HG02763 (cell line): ENCODE data around the gene SH3RF1.

Experiments
- ATAC-seq: cut with Tn5 transposase; IDR thresholded peaks from one replicate; pipeline ENCODE4 v1.9.1; 2021; ENCODE audit warnings: mild to moderate bottlenecking, moderate library complexity; ENCODE audit not compliant: unreplicated experiment

Gene SH3RF1

DNA sequence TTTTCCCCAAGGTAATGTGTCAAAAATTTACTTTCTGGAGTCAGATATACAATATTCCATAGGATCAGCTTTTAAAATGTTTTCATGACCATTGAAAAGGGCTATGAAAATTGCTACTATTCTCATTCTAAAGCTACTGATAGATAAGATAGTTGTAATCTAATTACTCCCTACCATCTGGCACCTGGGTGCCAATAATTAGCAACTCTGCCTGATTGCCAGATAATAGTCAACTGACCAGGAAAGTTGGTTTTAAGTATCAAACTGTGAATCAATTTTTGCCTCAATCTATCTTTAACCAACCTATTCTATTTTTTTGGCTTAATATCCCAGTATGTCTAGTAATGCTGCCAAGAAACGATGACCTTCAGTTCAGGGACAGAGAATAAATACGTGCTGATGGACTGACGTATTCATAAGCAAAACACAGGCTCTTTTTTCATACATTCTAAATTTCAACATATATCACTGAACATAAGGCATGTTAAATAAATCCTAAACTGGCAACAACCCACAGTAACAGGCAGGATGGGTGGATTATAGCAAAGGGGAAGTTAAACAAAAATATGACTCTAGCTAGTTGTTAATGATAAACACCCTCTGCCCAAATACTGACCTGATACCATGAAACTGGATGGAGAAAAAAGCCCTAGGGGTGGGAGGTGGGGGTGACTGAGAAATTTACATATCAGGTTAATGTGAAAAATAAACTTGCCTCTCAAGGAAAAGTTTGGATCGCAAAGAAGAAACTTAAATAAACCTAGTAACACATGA, 18.2 kb downstream of the SH3RF1 start:
- no peak for ATAC-seq

DNA sequence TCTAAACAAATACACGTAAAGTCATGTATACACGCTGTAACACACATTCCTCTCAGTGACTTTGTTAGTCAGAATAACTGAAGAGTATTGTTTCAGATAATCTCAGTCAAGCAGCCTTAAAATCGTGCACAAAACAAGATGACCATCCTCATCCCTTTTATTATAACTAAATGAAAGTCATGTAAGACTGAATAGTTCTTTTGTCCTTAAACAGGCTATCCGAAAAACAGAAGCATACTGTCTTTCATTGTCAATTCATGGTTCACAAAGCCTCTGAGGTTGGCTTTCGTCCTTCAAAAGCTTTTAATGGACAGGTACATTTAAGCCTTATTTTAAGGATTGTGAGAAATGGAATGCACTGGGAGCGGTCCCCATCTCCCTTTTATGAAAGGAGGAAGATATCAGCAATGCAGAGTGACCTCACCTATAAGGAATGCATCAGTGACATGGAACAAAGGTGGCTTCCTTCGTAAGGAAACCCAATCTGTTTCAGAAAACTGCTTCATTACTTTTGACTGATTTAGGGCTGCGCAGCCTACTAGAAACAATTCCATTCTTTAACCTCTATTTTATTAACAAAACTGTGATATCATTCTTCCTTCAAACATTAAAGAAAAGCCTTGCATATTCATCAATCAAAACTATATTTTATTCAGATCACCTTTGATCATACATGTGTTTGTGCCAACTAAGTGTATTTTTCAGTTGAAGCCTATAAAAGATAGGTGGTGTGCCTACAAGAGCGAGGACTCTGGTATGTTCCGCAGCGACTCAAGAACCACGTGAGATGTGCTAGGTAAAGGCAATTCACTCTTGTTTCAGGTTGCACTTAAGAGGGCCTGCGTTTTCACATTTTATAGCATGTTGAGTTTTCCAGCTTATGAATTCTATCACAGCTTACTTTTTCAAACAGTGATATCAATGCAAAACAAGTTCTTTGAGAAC, 19.2 kb downstream of the SH3RF1 start:
- no peak for ATAC-seq

- no peak for ATAC-seq
These were observed 20.0 kb downstream of the SH3RF1 start for GRCh38 chr4:169250796-169251195.

- no peak for ATAC-seq
These were observed 20.8 kb downstream of the SH3RF1 start for GRCh38 chr4:169249999-169250398.

- ATAC-seq, result no peak
These were observed 21.4 kb downstream of the SH3RF1 start for GRCh38 chr4:169249214-169249973.

GRCh38 chr4:169248645-169249044, 22.1 kb downstream of the SH3RF1 start:
- ATAC-seq, result no peak

GRCh38 chr4:169246957-169247396, 23.8 kb downstream of the SH3RF1 start:
- ATAC-seq, result no peak

GRCh38 chr4:169246279-169246678, 24.5 kb downstream of the SH3RF1 start:
- no peak for ATAC-seq

DNA sequence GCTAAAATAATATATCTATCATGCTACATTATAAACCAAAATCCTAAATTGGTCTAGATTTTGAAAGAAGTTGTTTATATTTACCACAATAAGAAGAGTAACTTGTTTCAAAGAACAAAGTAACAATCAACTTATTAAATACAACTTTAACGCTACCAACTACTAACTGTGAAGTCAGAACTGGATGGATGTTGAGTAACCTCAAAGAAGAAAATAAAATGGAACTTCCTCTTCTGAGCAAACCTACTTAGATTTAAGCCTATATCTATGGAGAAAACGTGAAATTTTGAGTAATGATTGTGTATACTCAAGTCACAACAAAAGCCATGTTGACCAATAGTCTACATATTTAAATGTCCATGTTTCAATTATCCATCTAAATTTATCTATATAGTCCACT, 25.7 kb downstream of the SH3RF1 start:
- ATAC-seq, result no peak

DNA sequence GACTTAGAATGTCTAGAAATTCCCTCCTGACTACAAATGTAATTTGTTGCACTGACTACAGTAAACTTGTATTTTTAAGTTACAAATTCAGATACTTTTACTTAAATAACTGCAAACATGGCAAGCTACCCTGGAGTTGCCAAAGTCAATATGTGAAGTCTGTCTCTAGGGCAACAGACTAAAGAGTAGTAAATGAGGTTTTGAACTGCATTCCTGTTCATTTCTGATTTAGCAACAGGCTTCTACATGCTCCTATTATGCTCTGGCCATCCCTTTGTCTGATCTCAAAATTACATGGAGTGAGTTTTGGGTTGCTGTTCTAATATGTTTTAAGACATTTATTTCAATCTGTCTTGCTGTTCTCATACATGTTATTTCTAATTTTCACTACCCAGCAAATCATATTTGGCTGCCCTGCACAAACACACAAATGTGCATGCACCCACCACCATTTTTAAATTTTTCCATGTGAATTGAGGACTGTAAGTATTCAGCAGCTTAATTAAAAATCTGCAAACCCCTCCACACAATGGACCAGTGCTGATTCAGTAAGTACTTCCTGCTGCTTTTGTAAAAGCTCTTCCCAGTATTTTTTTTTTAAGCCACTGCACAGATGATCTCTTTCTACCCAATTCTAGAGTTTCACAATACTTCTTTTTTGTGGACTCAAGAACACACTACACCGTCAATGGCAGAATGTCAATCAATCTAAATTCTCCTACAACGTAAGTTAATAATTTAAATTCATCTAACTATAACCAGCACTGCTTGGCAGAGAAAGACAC, 26.7 kb downstream of the SH3RF1 start:
- ATAC-seq, result no peak

DNA sequence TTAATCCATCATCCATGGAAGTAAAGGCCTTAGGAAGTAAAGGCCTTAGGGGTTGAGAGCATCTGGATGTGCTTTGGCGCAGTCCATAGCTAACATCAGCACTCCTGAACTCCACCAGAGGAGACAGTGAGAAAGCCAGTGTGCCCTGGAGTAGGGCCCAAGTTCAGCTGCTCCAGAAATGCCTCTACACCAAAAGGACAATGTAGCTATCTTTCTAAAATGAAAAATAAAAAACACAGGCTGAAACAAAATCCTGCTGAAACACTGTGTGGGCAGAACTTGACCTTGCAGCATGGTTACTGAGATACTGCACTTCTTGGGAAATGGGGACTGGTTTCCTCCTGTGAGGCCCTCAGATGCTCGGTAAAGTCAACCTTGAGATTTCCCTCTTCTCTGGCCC, 29.3 kb downstream of the SH3RF1 start:
- ATAC-seq, result no peak

DNA sequence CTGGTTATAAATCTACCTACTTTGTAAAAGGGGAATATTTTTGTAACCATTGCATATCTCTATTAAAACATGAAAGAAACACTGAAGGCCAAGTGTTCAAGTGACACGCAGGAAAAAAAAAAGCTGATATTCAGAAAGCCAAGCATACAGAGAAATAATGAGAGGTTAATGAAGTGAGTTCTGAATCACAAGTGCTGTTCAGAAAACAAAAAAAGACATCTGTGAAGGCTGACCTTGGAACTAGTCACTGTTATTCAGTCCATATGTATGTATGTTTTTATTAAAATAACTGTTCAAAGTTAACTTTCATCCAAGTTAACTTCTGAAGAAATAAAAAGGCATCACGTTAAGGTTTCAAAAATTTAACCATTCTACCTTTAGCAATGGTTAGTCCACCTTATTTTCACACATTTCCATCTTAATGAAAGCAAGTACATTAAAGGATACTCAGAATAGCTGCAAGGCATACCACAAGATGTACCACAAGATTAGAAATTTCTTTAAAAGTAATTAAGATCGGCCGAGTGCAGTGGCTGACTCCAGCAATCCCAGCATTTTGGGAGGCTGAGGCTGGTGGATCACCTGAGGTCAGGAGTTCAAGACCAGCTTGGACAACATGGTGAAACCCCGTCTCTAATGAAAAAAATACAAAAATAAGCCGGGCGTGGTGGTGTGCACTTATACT, 31.4 kb downstream of the SH3RF1 start:
- ATAC-seq, result no peak

GRCh38 chr4:169238445-169238844, 32.3 kb downstream of the SH3RF1 start:
- ATAC-seq, result no peak

DNA sequence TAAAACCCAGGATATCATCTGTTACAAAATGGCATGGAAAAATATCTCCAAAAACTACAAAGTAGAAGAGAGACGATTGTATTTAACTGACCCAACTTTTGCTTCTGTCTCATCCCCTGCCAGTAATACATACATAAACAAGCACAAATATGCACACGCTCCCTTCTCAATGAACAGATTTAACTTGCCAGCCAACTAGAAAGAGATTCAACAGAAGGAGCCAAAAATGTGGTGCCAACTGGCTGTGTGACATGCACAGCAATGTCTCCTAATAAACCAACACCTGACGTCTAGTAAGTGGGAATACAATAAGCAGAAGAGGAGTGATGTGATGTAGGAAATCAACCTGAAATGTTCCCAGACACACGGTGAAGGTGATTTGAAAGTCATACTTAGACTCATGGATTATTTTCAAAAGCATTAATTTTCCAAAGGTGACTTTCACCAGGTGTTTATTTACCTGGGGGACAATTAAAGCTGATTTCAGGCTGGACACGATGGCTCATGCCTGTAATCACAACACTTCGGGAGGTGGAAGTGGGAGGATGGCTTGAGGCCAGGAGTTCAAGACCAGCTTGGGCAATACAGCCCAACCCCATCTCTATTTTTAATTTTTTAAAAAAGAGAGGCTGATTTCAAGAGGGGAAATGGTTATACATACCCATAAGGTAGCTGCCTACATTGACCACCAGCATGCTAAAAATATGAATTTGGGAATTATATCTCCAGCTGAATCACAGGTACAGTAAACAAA, 33.7 kb downstream of the SH3RF1 start:
- ATAC-seq, result no peak

- no peak for ATAC-seq
These were observed 34.7 kb downstream of the SH3RF1 start for GRCh38 chr4:169236078-169236477.

GRCh38 chr4:169234137-169234855, 36.5 kb downstream of the SH3RF1 start:
- no peak for ATAC-seq

- no peak for ATAC-seq
These were observed 37.1 kb downstream of the SH3RF1 start for GRCh38 chr4:169233691-169234090.

DNA sequence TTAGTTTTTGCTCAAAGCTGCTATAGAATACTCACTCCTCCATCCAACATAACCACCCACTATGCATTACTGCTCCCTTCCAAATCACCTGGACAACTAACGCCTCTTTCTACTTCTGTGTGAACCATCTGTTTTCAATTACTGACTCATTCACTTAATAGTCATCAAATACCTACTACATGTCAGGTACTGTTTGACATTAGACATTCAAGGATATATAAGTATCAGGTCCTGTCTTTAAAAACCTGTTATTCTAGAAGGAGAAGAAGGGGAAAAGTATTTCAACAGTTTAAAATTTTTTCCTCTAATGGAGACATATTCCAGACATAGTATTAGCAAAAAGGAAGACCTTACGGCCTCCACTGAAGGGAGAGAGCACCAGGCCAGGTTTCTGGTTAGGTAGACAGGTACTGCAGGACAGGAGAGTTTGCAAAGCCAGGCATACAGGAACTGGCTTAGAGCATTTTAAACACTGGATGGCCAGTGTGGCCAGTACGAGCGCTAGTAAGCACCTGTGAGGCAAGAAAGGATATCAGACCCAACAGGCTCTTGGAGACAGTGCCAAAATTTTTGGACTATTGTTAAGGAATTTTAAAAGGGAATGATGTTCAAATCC, 39.0 kb downstream of the SH3RF1 start:
- no peak for ATAC-seq
